HG03442 (cell line): Measurements from ENCODE around the gene LRRFIP1.
"Not testable (repeated sequence)": the region's sequence is repeated elsewhere in the genome, so short reads cannot be mapped to it uniquely, and the experiment has no call there.

Experiments
- ATAC-seq: cut with Tn5 transposase; IDR thresholded peaks from one replicate; pipeline ENCODE4 v1.9.1; 2021; ENCODE audit warnings: mild to moderate bottlenecking, moderate library complexity; ENCODE audit not compliant: unreplicated experiment

The LRRFIP1 gene

DNA sequence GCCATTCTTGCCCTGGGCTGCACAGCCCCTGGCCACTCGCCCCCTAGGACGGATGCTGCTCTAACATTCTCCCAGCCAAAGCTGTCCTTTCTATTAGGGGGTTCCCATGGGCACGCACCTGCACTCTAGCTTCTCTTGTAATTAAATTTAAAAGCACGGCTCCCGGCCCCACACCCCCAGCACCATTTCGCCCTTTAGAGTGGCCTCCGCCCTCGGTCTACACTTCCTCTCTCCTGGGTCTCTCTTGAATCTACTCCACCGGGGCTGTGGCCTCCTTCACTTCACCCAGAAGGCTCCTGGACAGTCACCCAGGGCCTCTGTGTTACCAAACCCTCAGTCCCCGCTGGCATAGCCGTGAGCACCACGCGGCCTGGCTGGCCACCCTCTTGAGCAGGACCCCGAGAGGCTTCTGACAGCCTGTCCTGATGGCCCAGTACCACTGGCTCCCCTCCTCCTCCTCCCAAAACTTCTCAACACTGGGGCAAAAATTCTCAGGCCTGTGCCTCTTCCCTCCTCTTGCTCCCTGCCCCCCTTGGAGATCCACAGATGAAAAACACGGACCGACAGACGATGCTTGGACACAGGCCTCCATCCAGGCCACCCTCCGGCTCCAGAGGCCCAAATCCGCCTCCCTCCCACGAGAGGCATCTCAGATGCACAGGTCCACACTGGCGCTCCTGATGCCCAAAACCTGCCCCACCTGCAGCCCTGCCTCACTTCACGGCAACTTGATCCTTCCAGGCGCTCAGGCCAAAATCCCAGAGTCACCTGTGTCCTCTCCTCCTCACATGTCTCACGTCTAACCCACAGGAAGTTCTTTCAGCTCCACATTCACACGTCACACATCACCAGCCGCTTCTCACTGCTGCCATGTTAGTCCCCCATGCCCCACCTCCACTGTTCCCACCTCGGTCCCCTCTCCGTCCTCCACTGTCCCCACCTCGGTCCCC, 29.9 kb upstream of the LRRFIP1 start:
- no peak for ATAC-seq

DNA sequence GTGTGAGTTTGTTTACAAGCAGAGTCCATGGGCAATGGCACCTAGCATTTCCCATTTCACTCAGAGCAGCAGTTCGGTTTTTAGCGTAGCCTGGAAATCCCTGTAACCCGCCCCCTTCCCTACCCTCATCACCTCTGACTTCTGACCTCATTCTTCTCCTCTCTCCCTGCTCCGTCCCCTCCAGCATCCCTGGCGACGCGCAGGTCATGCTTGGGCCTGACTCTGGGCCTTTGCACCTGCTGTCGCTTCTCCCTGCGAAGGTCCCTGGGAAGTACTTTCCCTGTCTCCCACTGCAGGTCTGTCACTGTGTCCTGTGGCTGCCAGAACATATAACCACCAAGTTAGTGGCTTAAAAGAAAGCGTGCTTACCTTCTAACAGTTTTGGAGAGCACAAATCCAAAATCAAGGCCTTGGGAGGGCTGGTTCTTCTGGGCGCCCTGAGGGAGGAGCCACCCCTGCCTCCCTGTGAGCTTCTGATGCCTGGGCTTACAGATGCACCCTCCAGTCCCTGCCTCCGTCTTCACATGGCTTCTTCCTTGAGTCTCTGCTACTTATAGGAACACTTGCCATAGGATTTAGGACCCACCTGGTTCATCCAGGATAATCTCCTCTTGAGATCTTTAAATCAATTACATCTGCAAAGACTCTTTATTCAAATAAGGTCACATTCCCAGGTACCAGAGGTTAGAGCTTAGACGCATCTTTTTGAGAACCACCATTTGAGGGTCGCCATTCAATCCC, 28.7 kb upstream of the LRRFIP1 start:
- ATAC-seq, result no peak

DNA sequence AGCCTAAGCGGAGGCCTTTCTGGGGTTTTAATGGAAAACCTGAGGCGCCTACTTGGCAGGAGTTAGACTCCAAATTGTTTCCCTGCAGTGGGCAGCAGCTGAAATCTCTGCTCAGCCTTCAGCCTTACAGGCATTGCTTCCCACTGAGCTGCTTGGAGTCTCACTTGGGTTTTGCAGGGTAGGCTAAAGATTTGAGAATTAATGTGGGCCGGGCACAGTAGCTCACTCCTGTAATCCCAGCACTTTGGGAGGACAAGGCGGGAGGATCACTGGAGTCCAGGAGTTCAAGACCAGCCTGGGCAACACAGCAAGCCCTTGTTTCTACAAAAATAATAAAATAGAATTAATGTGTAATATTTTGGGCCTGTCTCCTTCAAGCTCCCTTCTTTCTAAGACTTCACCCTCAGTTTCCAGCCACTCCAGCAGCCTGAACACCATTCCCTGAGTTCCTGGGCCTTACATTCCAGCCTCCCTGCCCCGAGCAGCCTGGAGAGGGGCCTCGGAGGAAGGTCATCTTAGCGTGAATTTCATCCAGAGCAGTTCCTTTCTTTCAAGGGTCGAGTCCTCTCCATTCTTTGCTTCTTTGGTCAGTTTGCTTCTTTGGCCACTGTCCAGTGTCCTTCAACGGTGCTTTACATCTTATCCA, 27.8 kb upstream of the LRRFIP1 start:
- ATAC-seq, result no peak

DNA sequence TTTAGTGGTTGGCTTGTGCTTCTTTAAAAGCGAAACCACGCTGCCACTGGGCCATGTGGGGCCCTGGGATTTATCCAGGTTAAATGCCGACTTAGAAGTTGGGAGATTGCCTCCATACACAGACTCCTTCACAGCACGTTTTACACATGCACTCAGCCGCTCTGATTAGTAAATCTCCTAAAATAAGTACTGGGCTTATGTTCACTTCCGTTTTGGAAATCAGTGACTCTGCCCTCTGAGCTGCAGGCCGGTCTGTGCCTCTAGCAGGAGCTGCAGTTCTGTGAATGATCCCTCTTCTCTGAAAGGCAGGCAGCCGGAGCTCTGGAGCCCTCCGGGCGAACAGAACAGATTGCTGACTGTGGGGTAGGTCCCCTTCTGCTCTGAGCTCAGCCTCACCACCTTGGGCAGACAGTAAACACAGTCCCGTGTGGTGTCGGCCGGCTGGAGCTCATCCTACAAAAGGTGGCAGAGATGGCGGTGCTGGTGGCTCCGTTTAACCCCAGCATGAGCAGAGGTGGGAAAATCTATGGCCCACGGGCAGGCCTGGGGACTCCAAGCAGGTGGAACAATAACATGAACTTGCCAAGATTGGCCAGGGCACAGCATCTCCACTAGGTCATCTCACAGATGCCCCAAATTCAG, 27.1 kb upstream of the LRRFIP1 start:
- no peak for ATAC-seq

DNA sequence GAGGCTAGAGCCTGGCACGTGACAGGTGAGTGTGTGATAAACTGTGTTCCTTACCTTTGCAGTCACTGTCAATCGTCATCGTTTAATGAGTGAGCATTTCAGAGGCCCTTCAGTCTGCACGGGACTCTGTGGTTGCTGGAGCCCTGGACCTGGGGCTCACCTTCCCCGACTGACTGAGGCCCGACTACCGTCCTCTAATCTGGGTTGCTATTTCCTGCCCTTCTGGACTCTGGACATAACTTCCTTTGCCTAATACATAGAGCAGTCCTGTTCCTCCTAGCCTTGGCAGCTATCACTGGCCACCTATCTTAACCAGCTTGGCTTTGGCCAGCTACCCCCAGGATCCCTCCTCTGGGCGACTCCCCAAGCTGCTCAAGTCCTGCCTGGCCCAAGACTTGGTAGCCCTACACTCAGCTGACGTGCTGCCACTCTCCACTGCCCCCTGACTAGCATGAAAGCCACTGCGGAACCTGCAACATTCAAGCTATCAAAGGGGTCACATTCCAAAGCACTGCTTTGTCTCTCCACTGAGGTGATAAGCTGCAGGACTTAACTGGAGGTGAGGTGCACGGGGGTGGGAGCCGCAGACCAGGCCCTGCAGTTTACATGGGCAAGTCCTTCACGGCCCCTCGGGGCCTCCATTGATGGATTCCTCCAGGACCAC, 25.8 kb upstream of the LRRFIP1 start:
- no peak for ATAC-seq

DNA sequence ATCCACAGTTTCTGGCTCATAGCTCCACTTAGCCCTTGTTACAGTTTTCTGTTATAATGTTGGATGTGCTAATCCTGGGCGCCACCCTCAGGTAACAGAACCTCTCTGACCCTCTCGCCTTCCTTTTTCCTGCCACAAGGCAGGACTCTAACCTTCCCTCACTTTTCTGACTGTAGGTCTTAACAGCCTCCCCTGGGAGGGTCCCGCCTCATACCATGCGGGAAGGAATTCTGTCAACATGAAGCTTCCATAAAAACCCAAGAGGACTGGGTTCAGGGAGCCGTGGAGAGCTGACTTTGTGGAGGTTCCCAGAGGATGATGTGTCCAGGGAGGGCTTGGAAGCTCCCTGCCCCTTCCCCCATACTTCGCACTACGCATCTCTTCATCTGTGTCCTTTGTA, 25.0 kb upstream of the LRRFIP1 start:
- ATAC-seq, result no peak

DNA sequence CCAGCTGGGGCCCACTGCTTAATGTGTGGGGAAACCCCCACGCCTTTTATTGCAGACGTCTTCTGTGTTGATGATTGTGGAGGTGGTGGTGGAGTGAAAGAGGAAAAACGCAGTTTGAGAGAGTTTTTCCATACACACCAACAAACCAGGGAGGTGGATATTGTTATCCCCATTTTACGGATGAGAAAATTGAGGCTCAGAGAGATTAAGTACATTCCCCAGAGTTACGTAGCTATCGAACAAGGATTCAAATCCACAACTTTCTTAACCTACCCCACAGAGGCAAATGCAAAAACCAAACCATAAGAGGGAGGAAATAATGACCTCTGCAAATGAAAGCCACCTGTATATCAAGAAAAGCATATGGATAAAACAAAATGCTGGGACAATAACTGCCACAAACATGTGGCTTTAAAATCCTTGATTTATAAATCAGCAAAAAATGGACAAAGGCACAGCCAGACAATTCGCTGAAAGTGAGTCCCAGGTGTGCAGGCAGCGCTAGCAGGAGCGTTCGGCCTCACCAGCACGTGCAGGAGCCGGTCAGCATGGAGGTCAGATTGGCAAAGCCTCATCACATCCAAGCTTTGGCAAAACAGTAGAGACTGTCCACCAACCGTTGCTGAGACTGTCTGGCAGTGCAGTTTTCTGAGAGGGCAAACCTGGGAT, 24.2 kb upstream of the LRRFIP1 start:
- no peak for ATAC-seq

DNA sequence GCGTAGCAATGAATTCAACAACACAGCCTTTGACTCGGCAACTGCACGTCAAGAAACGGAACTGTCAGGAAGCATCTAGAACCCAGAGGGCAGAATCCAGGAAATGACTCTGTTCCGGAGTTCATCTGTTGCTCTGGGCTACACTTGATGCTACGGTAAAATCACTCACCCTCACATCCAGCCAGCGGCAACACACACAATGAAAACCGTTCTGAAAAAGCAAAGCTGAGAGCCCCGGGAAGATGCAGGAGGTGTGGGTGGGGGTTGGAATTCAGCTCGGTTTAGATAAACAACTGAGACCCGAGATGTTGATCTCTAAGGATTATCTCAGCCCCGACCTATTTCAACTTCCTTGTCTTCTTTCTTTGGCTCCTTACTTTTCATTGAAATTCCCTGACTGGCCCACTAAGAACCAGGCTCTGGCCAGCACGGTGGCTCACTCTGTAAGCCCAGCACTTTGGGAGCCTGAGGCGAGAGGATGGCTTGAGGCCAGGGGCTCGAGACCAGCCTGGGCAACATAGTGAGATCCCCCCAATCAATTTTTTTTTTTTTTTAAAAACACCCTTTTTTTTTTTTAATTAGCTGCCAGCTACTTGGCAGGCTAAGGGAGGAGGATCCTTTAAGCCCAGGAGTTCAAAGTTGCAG, 23.5 kb upstream of the LRRFIP1 start:
- no peak for ATAC-seq

DNA sequence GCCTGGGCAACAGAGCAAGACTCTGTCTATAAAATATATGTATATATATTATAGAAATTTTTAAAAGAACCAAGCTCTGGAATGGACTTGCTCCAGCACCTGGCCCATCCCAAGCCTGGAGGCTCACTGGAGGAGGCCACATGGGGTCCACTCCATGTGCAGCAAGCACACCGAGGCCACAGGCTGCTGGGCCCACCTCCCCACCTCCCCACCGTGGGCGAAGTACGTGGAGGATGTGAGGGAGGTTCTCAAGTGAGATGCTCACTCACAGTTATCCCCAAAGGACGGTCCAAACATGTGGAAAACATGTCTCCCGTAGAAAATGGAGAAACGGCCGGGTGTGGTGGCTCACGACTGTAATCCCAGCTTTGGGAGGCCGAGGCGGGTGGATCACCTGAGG, 23.0 kb upstream of the LRRFIP1 start:
- no peak for ATAC-seq

DNA sequence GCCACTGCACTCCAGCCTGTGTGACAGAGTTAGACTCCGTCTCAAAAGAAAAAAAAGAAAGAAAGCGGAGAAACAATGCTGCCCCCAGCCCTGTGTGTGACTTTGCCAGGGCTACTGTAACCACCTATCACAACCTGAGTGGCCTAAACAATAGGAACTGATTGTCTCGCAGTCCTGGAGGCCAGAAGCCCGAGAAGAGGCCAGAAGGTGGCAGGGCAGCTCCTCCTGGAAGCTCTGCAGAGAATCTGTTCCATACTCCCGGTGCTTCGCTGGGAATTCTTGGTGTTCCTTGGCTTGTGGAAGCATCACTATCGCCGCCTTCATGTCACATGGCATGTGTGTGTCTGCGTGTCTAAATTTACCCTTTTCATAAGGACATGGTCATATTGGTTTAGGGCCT, 22.4 kb upstream of the LRRFIP1 start:
- no peak for ATAC-seq

DNA sequence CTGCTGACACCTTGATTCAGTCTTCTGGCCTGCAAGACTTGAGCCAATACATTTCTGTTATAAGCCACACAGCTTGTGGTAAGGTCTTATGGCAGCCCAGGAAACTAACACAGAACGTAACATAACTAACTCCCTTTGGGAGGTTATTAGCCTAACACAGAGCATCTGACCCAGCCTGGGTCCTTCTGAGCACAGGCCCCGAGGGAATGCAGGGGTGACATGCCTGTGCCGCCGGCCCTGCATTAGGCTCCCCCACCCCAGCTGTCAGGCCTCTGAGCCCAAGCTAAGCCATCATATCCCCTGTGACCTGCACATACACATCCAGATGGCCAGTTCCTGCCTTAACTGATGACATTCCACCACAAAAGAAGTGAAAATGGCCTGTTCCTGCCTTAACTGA, 20.9 kb upstream of the LRRFIP1 start:
- not testable (repeated sequence) for ATAC-seq

DNA sequence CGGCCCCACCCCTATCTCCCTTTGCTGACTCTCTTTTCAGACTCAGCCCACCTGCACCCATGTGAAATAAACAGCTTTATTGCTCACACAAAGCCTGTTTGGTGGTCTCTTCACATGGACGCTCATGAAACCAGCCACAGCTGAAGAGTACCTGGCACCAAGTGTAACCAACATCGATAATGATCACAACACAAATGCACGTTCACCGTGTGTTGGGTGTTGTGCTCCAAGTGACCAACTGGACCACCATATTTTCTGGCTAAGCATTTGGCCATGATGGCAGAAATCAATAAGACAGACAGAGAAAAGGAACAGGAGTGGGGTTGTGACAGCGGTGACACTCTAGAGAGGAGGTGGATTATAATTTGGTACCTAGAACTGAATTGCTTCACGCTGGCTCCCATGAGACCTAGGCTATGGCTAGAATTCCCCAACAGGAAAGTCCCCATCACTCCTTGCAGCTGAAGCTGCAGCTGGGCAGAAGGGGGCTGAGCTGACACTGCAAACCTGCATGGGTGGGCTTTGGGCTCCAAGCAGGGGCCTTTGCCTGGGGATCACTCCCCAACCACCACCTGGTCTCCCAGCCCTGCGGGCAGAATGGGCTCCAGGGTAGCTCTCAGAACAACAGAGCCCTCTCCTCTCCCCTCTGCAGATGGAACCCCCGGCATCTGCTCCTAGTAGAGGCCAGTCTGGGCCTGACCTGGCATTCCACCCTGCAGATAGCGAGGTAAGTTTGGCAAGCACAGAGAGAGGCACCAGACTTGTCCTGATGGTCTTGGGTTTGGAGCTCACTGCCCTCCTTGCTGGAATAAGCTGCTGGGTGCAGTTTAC, 14.6 kb upstream of the LRRFIP1 start:
- no peak for ATAC-seq

DNA sequence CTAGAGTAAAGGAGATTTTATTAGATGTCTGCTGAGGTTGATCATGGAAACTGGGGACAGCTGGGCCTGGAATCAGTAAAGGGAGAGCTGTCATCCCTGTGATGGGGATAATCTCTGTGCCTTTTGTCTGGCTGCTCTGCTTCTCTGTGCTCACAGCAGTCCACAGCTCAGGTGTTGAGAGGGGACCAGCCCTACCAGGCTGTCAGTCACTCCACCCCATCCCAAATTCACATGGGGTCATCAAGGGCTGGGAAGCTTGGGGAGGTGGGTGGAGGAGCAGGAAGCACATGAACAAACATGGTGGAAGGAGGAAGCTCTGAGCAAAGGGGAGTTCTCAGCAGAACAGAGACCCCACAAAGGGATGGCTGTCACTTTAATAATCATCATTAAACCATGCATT, 13.7 kb upstream of the LRRFIP1 start:
- no peak for ATAC-seq

DNA sequence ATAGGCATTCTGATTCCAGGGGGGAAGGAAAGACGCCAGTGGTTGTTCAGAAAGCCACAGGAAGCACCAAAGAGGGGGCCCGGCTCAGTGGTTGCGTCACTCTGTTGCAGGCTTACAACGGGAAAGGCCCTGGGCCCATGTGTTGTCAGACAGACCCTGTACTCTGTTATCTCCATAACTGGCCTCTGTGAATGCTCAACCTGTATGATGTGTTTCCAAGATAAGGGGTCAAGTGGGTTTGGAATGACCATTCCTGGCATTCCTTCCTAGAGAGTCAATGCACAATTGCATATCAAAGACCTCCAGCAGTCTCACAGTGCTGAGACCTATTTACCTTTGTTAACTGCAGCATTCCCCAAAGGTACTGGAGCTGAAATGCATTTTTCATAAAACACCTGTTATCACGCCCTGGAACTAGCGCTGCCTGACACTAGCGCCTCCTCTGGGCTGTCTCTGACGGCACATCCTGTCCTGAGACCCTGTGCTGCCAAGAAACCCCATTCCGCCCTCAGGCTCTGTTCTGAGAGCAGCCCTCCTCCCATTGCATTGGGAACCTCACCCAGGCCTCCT, 13.2 kb upstream of the LRRFIP1 start:
- ATAC-seq, result no peak

DNA sequence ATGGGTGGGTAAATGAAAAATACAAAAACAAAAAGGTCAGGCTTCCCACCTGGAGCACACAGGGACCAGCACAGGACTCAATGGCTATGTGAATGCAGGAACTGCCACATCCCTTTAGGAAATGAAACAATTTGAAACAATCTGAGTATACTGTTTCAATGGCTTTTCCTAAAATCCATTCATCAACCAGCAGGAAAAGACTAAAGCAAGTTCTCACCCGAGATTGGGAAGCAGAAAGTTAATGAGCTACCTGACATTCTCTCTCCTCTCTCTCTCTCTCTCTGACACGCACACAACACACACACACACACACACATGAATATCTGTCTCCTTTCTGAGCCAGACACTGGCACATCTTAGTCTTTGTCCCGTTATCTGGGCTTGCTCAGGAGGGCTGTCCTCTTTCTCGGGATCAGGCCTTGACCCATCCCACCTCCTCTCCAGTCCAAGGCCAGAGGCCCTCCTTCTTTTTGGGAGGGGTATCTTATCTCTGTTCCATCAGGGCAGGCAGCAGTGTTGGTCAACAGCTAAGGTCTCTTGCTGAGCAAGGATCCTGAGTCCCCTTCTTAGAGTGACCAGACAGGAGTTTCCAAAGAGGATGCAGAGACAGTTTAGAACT, 11.6 kb upstream of the LRRFIP1 start:
- ATAC-seq, result no peak

DNA sequence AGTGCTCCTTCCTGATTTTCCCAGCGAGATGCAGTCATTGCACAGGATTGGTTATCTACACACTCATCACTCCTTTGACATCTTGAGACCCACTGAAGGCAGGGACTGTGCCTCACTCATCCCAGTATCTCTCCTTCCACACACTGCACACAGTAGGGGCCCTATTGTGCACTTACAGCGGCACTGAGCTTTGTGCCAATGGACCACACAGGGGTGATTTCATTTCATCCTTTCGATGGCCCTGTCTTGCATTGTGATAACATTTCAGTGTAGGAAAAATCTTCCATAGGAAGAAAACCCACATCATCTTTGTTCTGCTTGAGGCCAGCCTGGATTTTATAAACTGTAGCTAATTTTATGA, 11.0 kb upstream of the LRRFIP1 start:
- no peak for ATAC-seq

DNA sequence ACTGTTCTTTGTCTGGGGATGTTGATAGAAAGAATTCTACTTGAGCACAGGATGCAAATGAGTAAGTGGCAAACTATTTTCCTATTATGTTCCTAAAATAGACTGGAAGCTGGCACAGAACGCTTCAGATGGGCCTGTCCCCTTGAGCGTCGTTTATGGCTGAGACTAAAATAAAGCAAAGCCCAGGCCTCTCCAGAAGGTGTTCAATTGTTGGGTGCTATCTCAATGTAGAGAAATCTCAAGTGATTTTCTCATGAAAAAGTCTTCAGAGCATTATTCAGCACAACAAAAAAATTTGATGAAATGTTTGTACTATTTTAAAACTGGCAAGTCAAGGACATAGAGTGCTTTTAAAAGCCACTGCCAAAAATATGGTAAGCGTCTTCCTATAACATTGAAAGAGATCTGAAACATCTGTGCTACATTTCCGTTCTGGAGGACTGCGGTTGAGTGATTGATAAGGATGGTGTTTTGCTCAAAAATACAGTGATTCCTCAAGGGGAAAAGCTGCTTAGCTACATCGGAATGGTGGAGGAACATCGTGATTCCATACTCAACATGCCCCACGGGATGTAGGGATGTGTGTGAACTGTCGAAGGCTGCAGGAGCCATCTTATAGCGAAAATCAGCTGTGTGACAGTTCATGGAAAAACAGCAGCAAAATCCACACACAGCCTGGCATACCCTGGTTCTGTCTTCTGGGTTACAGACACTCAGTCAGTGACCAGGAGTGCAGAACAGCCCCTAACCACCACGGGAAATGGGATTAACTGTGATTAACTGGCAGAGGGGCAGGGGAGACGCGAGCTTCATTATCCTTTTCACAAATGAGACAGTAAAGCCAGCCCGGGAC, 10.4 kb upstream of the LRRFIP1 start:
- no peak for ATAC-seq
